Left colon (tissue), 2 donors: ENCODE measurements around the gene TRMT2A. TPM values are rescaled to one million over a fixed set of nuclear protein-coding genes. Genes with fewer than 3 reads are reported as not detected.

Source experiments
- ATAC-seq: fragments of 200-7000 bp; cut with Tn5 transposase; one replicate; pipeline ENCODE4 v1.9.1; 2020; ENCODE audit warnings: mild to moderate bottlenecking, moderate library complexity
- DNase-seq, 2 donors: peaks; one replicate each; pipeline ENCODE4 v3.0.0-alpha.2; 2020
- intact Hi-C, 2 donors: fragments of 100-400 bp; cut with DNase I in 1 of 2; cut with micrococcal nuclease in 1 of 2; formaldehyde crosslinking; loops; one replicate each; pipeline versions ENCODE4 v1.11.2 to v1.14.0; 2022; cut with DNase I, micrococcal nuclease
- total RNA-seq, 2 donors: library from RNA; stranded (reverse); fragmentation: NEBNext Ultra II Directional; extraction: Animal tissue kit (Norgen Biotek cat#: 25700); gene quantifications; one replicate each; pipeline ENCODE4 v1.2.1, GENCODE V29; 2021
- donor health status: DM: no; HTN: no; CAD: no.
- donor health status: DM: yes; HTN: yes; CAD: no.

TRMT2A gene
- total RNA-seq, 2 donors from 2014 or later: 33.3 to 36.4 TPM

DNA sequence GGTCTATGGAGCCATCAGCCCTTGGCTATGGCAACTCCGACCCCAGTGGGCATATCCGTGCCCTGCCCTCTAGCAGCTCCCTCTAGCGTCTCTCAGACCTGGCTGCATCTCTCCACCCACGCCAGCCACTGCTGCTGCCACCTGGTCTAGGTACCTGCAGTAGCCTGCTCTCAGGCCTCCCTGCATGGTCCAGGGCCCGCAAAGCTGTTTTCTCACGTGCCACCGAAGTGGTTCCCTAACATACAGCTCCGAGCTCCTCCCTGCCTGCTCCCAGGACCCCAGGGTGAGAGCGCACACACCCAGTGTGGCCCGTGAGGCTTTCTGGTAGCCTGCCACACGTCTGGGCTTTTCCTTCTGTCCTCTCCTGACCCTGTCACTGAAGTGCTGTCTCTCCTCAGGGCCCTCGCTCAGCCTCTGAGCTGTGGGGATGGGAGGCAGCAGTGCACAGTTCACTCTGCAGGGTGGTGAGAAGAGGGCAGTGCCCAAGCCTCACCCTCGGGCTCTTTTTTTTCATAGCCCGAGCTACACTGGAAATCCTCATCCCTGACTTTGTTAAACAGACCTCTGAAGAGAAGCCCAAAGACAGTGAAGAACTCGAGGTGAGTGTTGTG, 22.7 kb downstream of the TRMT2A start:
- DNase-seq: no peak
- peak; percentile 13 for ATAC-seq
- intact Hi-C loops: no loop called here

GRCh38 chr22:20093418-20094196, 23.4 kb downstream of the TRMT2A start:
- intact Hi-C loops: no loop called here
- ATAC-seq (peak; percentile 25), DNase-seq (no peak)

- DNase-seq: no peak
- ATAC-seq: no peak
- intact Hi-C loops: no loop called here
These were observed 24.6 kb downstream of the TRMT2A start for GRCh38 chr22:20092477-20092854.

DNA sequence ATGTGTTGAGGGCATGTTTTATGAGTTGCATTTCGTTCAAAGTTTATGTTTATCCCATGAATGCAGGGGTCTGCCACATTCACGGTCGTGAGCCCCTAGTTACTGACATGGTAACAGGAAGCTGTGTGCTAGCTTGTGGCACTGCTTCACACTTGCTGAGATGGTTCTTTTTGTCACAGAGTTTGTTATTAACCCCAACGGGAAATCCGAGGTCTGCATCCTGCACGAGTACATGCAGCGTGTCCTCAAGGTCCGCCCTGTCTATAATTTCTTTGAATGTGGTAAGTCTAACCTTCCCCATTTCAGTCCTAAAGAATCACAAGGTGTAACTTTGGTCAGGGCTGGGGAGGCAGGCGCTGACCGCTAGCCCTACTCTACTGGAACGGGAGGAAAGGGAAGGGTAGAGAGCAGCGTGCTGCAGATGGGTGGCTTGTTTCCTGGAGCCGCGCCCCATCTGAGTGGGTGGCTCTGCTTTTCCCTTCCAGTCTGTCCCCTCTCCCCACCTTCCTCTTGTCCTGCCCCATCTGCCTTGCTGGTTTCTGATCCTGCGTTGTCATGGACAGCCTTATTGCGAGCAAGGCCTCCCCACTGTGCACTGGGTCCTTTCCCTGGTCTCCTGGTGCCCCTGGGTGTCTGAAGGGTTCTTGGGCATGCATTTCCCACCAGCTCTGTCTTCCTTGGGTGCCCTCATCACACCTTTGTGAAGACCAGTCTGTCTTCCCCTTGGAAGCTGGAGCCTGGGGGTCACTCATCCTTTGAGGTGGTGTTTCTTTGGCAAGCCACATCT, 25.1 kb downstream of the TRMT2A start:
- DNase-seq: no peak
- ATAC-seq: no peak
- intact Hi-C loops: no loop called here

DNA sequence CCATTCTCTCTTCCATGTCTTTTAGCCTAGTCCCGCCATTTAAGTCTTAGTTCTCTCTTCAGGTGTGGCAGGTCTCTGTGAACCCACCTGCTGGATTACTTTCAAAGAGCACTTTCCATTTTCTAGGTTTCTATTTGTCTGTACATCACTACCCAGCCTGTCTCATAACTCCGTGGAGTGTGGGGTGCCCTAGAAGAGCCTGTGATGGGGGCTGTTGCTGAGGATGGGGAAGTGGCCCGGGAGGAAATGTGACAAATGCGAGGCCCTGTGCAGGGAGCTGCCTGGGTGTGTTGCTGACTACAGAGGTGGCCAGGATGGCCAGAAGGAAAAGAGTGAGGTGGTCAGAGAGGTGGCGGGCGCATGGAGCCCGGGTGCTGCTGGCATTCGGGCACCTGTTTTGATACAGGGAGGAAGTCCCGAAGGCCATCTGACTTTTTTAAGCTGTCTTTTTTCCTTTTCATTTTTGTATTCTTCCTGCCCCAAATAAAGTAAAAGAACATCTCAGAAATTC, 26.2 kb downstream of the TRMT2A start:
- ATAC-seq (no peak), DNase-seq (no peak)
- intact Hi-C loops: no loop called here

- DNase-seq: no peak
- intact Hi-C loops: no loop called here
- no peak for ATAC-seq
These were observed 26.9 kb downstream of the TRMT2A start for GRCh38 chr22:20089977-20090729.

GRCh38 chr22:20089226-20089976, 27.6 kb downstream of the TRMT2A start:
- DNase-seq (no peak), ATAC-seq (no peak)
- intact Hi-C loops: no loop called here

- no peak for DNase-seq
- no peak for ATAC-seq
- intact Hi-C loops: no loop called here
These were observed 28.8 kb downstream of the TRMT2A start for GRCh38 chr22:20088263-20088648.

DNA sequence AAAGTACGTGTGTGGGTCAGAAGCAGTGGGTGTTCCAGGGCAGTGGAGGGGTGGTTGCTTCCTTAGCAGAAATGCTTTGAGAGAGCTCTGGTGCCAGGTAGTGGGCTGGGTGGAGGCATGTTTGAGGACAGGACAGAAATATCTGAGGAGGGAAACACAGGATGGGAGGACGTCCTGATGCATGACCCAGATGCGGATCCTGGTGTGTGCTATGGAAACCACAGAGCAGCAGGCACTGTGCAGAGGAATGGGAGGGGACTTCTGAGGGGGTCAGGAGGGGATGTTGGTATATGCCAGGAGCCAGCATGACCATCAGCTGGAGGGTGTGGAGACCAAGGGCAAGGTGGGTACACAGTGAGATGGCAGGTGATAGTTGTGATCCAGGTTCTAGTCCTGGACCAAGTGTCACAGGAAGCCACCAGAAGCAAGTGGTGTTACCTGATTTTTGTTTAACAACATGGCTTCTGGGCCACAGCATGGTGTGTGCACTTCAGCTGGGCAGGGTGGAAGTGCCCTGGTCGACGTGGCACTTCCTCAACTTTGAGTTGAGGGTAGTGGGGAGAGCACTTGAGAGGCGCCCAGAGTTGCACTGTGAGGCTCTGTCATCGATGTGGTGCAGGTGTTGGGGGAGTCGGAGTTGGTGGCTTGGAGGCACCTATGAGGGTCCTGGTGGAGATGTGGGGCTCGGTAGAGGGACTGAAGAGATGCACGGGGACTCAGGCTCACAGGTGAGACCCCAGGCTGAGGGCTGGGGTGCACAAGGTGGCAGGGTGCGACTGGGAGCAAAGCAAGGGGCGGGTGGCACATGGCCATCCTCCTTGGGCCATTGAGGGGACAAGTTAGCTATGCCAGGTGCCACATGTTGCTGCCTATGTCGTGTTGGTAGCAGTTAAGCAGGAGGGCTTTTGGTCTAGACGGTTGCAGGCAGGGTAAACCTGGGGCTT, 29.4 kb downstream of the TRMT2A start:
- DNase-seq: no peak
- ATAC-seq: no peak
- intact Hi-C loops: no loop called here

- ATAC-seq (no peak), DNase-seq (no peak)
- intact Hi-C loops: no loop called here
These were observed 30.3 kb downstream of the TRMT2A start for GRCh38 chr22:20086763-20087162.

- ATAC-seq (no peak), DNase-seq (no peak)
- intact Hi-C loops: no loop called here
These were observed 30.9 kb downstream of the TRMT2A start for GRCh38 chr22:20086101-20086599.

GRCh38 chr22:20085651-20086050, 31.4 kb downstream of the TRMT2A start:
- ATAC-seq: no peak
- intact Hi-C loops: no loop called here
- no peak for DNase-seq

- no peak for DNase-seq
- intact Hi-C loops: no loop called here
- no peak for ATAC-seq
These were observed 32.2 kb downstream of the TRMT2A start for GRCh38 chr22:20084547-20085413.

DNA sequence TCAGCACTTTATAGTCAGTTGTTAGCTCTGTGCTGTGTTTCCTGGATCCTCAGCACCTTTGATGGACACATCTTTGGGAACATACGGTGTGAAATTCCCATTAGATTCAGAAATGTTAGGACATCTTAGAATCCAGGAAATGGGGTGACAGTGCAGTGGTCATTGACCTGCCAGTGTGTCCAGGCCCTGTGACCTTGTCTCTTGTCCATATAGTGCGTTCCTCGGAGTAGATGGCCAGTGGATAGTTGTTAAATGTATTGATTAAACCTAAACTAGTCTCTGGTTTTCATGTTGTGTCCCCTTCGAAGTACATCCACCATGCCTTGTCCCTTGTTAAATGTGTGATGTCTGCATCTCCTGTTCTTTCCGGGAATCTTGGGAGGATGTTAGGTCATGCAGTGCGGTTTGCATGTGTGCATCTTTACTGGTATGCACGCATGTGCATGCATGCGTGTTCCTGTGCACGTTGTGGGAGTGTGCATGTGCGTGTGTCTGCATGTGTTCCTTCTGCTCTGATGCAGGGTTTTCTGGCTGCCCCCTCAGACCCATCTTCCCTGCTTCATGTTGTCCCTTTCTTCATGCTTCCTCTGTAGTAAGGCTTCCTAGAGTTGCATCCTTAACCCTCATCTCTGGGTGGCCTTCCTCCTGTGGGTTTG, 33.0 kb downstream of the TRMT2A start:
- ATAC-seq: no peak
- intact Hi-C loops: no loop called here
- no peak for DNase-seq

- DNase-seq (no peak), ATAC-seq (no peak)
- intact Hi-C loops: no loop called here
These were observed 33.7 kb downstream of the TRMT2A start for GRCh38 chr22:20083157-20083890.
